HT-29 (cell line): ENCODE data around the gene ANK3. TPM values are rescaled to one million over a fixed set of nuclear protein-coding genes. Genes with fewer than 3 reads are reported as not detected.

Experiments
- DNase-seq: peaks from one replicate; pipeline ENCODE4 v3.0.0-alpha.2; 2015; ENCODE audit warnings: low spot score
- total RNA-seq: library from RNA; depleted of rRNA; stranded (reverse); fragments of >200 nt; shearing (Covaris generic); gene quantifications from 2 replicates; pipeline ENCODE4 v1.2.3, GENCODE V29; 2014; rRNA removed

Gene ANK3
- total RNA-seq, result 6.4 and 11.5 TPM in 2 replicates

GRCh38 chr10:60389413-60390025 is at the start of gene ANK3:
Gene ANK3 (minus strand): TSS chr10:60389875. CDS start chr10:60389538, 337 bp downstream.
- DNase-seq, result no peak

- DNase-seq, result peak; percentile 75
Observed at GRCh38 chr10:60434418-60435046, 44.9 kb upstream of the ANK3 start.

- no peak for DNase-seq
Observed at GRCh38 chr10:60433684-60434083, 44.0 kb upstream of the ANK3 start.

- DNase-seq, result no peak
Observed at GRCh38 chr10:60430836-60431597, 41.3 kb upstream of the ANK3 start.

GRCh38 chr10:60430017-60430416 is 40.3 kb upstream of the ANK3 start:
- no peak for DNase-seq

GRCh38 chr10:60429084-60429849 is 39.6 kb upstream of the ANK3 start:
- no peak for DNase-seq

- DNase-seq, result no peak
Observed at GRCh38 chr10:60428387-60428737, 38.7 kb upstream of the ANK3 start.

GRCh38 chr10:60427709-60428386 is 38.2 kb upstream of the ANK3 start:
- no peak for DNase-seq

- no peak for DNase-seq
Observed at GRCh38 chr10:60427148-60427547, 37.5 kb upstream of the ANK3 start.

GRCh38 chr10:60426425-60426824 is 36.8 kb upstream of the ANK3 start:
- peak; percentile 4 for DNase-seq

GRCh38 chr10:60425392-60426110 is 35.9 kb upstream of the ANK3 start:
- DNase-seq, result peak; percentile 9

GRCh38 chr10:60424971-60425370 is 35.3 kb upstream of the ANK3 start:
- DNase-seq, result no peak

GRCh38 chr10:60423920-60424319 is 34.2 kb upstream of the ANK3 start:
- DNase-seq, result no peak

- no peak for DNase-seq
Observed at GRCh38 chr10:60422809-60423208, 33.1 kb upstream of the ANK3 start.

- no peak for DNase-seq
Observed at GRCh38 chr10:60420991-60421894, 31.6 kb upstream of the ANK3 start.

GRCh38 chr10:60419249-60419648 is 29.6 kb upstream of the ANK3 start:
- no peak for DNase-seq

GRCh38 chr10:60417901-60418300 is 28.2 kb upstream of the ANK3 start:
- DNase-seq, result no peak

- DNase-seq, result no peak
Observed at GRCh38 chr10:60417024-60417423, 27.3 kb upstream of the ANK3 start.

- peak; percentile 31 for DNase-seq
Observed at GRCh38 chr10:60414877-60415585, 25.4 kb upstream of the ANK3 start.
